ENCODE measurements around the gene GAS6.

DNA sequence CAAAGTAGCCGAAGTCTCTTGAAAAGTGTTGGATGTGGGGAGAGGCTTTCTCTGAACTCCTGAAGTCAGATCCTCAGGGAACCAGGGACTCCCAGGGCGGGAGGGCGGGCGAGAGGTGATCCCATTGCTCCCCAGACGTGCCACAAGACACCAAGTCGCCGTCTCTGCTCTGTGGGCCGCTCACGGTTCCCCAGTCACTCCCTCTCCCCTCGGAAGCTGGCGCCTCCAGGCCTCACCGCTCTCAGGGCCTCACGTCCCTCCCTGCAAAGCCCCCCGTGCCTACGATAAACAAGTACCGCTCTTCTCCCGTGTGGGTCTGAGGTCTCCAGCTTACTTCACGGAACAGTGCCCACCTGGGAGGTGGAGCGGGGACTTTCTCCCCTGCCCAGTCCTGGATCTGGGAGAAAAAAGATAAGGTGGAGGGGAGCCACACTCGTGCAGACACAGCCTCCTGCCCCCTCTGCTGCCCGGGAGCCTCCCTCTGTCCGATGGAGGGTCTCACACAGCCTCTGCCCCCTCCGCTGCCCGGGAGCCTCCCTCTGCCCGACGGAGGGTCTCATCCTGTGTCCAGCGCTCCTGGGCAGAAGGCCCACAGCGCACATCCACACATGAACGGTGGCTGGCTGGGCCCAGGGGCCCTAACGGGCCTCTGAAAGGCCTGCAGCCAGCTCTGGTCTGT lies 50.7 kb downstream of the GAS6 start:
- TF ChIP-seq CTCF (IDR thresholded peaks at IDR 0.05) (no peak), POLR2A (IDR thresholded peaks at IDR 0.05) (no peak)

All from uterus (tissue), 2 donors.